ENCODE measurements around the gene PHKA1. TPM values are rescaled to one million over a fixed set of nuclear protein-coding genes. Genes with fewer than 3 reads are reported as not detected.

Gene PHKA1
- total and polyA plus RNA-seq, 3 experiments from 2014 or later, result 4.6 to 5.0 TPM; not detected in 1

DNA sequence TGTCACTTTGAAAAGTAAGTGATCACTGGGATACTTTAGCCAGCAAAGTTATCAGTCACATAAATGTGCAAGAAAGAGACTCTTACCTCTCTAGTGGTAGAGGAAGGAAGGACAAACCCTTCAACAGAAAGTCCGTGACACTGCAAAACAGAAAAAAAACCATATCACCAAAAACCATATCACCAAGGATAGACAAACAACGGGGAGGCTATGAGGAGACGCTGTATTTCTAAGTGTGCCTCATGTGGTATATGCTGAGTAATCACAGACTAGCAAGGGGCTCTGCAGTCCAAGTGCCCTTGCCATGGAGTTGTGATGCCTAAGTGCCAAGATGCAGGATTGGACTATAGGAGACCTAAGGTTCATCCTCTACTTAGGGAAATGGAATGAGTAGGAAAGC, 129.9 kb downstream of the PHKA1 start:
- no peaks in the 10 kb centered on the region for H3K4me1 Mint-ChIP-seq
- no peak overlapping the region for H3K4me3 Mint-ChIP-seq
- Histone ChIP-seq H3K4me3 (ENCODE audit: low read length) (no peak overlapping the region), H3K27me3 (ENCODE audit: insufficient read depth, low read length, poor library complexity, severe bottlenecking) (no peaks in the 10 kb centered on the region), H3K27ac (ENCODE audit: low read depth, low read length) (no peak overlapping the region), H3K9me3 (ENCODE audit: low read length) (no peaks in the 10 kb centered on the region), H3K4me1 (ENCODE audit: insufficient read depth, low read length) (no peaks in the 10 kb centered on the region), H3K36me3 (ENCODE audit: insufficient read depth, low read length) (no peaks in the 10 kb centered on the region)
- peaks cover 0 to 8% of the 10 kb centered on the region in 2 donors for H3K27me3 Mint-ChIP-seq
- POLR2A ChIA-PET, result no interaction called here
- CTCF ChIA-PET, result no interaction called here
- no peaks in the 10 kb centered on the region for H3K9me3 Mint-ChIP-seq
- H3K27ac Mint-ChIP-seq, result no peak overlapping the region
- no peaks in the 10 kb centered on the region for H3K36me3 Mint-ChIP-seq
- no peak for DNase-seq

GRCh38 chrX:72576141-72576894, 137.8 kb downstream of the PHKA1 start:
- CTCF ChIA-PET, result no interaction called here
- Histone ChIP-seq H3K9me3 (ENCODE audit: low read length) (no peaks in the 10 kb centered on the region), H3K27me3 (ENCODE audit: insufficient read depth, low read length, poor library complexity, severe bottlenecking) (no peaks in the 10 kb centered on the region), H3K27ac (ENCODE audit: low read depth, low read length) (no peak overlapping the region), H3K4me3 (ENCODE audit: low read length) (no peak overlapping the region), H3K4me1 (ENCODE audit: insufficient read depth, low read length) (no peaks in the 10 kb centered on the region), H3K36me3 (ENCODE audit: insufficient read depth, low read length) (no peaks in the 10 kb centered on the region)
- H3K27me3 Mint-ChIP-seq, result peaks cover 0 to 17% of the 10 kb centered on the region in 2 donors
- DNase-seq, result no peak
- no peak overlapping the region for H3K27ac Mint-ChIP-seq
- POLR2A ChIA-PET, result no interaction called here
- H3K4me1 Mint-ChIP-seq, result peaks cover 6 to 10% (median 7%) of the 10 kb centered on the region in 3 donors
- no peak overlapping the region for H3K4me3 Mint-ChIP-seq
- peaks cover 0 to 5% (median 0%) of the 10 kb centered on the region in 3 donors for H3K36me3 Mint-ChIP-seq
- no peaks in the 10 kb centered on the region for H3K9me3 Mint-ChIP-seq

GRCh38 chrX:72573158-72573511, 141.0 kb downstream of the PHKA1 start:
- Histone ChIP-seq H3K4me1 (ENCODE audit: insufficient read depth, low read length) (no peaks in the 10 kb centered on the region), H3K9me3 (ENCODE audit: low read length) (no peaks in the 10 kb centered on the region), H3K27ac (ENCODE audit: low read depth, low read length) (no peak overlapping the region), H3K36me3 (ENCODE audit: insufficient read depth, low read length) (no peaks in the 10 kb centered on the region), H3K4me3 (ENCODE audit: low read length) (peak overlapping the region; percentile 96), H3K27me3 (ENCODE audit: insufficient read depth, low read length, poor library complexity, severe bottlenecking) (no peaks in the 10 kb centered on the region)
- Mint-ChIP-seq H3K36me3 (peaks cover 0 to 23% (median 2%) of the 10 kb centered on the region in 3 donors), H3K4me3 (peak overlapping the region; percentile 88 to 99 (median 93)), H3K4me1 (peaks cover 8 to 16% (median 9%) of the 10 kb centered on the region in 3 donors), H3K27me3 (peaks cover 0 to 20% of the 10 kb centered on the region in 2 donors), H3K27ac (peak overlapping the region in 7 of 8 donors; percentile 4 to 95 (median 84)), H3K9me3 (peaks cover 0 to 2% (median 0%) of the 10 kb centered on the region in 5 donors)
- ChIA-PET POLR2A (interaction anchor here (0.7 to 1.2 kb wide), 2 partner anchors 296 to 1444 kb away, joined by 9 to 10 read pairs; partner anchors contain the start of gene RPS4X), CTCF (interaction anchor here (0.7 kb wide), 1 partner anchor 1560 kb away, joined by 4 read pairs; no protein-coding TSS in a partner anchor)
- no peak for DNase-seq

GRCh38 chrX:72572248-72573157, 141.6 kb downstream of the PHKA1 start, which contains the start of gene HDAC8:
Gene HDAC8 (minus strand): TSS chrX:72572843. CDS start chrX:72572761, 82 bp downstream.
- H3K36me3 ChIP-seq (ENCODE audit: insufficient read depth, low read length), result peaks cover 5% of the 10 kb centered on the region
- no peaks in the 10 kb centered on the region for H3K27me3 ChIP-seq (ENCODE audit: insufficient read depth, low read length, poor library complexity, severe bottlenecking)
- H3K27ac Mint-ChIP-seq, result peak within 1 kb of the TSS; percentile 4 to 95 (median 87)
- H3K36me3 Mint-ChIP-seq, result peaks cover 0 to 29% (median 2%) of the 10 kb centered on the region in 3 donors
- H3K9me3 Mint-ChIP-seq, result peaks cover 0 to 2% (median 0%) of the 10 kb centered on the region in 5 donors
- no peaks in the 10 kb centered on the region for H3K4me1 ChIP-seq (ENCODE audit: insufficient read depth, low read length)
- CTCF ChIA-PET, result interaction anchor here (0.8 kb wide), 1 partner anchor 295 kb away, joined by 3 read pairs; the partner anchor contains the start of gene RPS4X
- H3K27ac ChIP-seq (ENCODE audit: low read depth, low read length), result peak within 1 kb of the TSS; percentile 60
- peak in 4 of 5 donors; percentile 3 to 54 (median 35) for DNase-seq
- POLR2A ChIA-PET, result no interaction called here
- peak within 1 kb of the TSS; percentile 96 for H3K4me3 ChIP-seq (ENCODE audit: low read length)
- peaks cover 8 to 16% (median 9%) of the 10 kb centered on the region in 3 donors for H3K4me1 Mint-ChIP-seq
- no peaks in the 10 kb centered on the region for H3K9me3 ChIP-seq (ENCODE audit: low read length)
- peaks cover 0 to 24% of the 10 kb centered on the region in 2 donors for H3K27me3 Mint-ChIP-seq
- peak within 1 kb of the TSS; percentile 88 to 99 (median 93) for H3K4me3 Mint-ChIP-seq

- Mint-ChIP-seq H3K9me3 (peaks cover 0 to 2% (median 0%) of the 10 kb centered on the region in 5 donors), H3K4me1 (peaks cover 8 to 16% (median 9%) of the 10 kb centered on the region in 3 donors), H3K27me3 (peaks cover 0 to 18% of the 10 kb centered on the region in 2 donors), H3K36me3 (peaks cover 0 to 52% (median 7%) of the 10 kb centered on the region in 3 donors), H3K27ac (peak overlapping the region in 2 of 8 donors; percentile 10 to 23), H3K4me3 (peak overlapping the region in 2 of 7 donors; percentile 24 to 79)
- H3K9me3 ChIP-seq (ENCODE audit: low read length), result no peaks in the 10 kb centered on the region
- ChIA-PET POLR2A (no interaction called here), CTCF (no interaction called here)
- no peak for DNase-seq
- H3K36me3 ChIP-seq (ENCODE audit: insufficient read depth, low read length), result peaks cover 13% of the 10 kb centered on the region
- H3K4me3 ChIP-seq (ENCODE audit: low read length), result no peak overlapping the region
- H3K27me3 ChIP-seq (ENCODE audit: insufficient read depth, low read length, poor library complexity, severe bottlenecking), result no peaks in the 10 kb centered on the region
- no peak overlapping the region for H3K27ac ChIP-seq (ENCODE audit: low read depth, low read length)
- no peaks in the 10 kb centered on the region for H3K4me1 ChIP-seq (ENCODE audit: insufficient read depth, low read length)
Measured at GRCh38 chrX:72569786-72570185, 144.3 kb downstream of the PHKA1 start.

DNA sequence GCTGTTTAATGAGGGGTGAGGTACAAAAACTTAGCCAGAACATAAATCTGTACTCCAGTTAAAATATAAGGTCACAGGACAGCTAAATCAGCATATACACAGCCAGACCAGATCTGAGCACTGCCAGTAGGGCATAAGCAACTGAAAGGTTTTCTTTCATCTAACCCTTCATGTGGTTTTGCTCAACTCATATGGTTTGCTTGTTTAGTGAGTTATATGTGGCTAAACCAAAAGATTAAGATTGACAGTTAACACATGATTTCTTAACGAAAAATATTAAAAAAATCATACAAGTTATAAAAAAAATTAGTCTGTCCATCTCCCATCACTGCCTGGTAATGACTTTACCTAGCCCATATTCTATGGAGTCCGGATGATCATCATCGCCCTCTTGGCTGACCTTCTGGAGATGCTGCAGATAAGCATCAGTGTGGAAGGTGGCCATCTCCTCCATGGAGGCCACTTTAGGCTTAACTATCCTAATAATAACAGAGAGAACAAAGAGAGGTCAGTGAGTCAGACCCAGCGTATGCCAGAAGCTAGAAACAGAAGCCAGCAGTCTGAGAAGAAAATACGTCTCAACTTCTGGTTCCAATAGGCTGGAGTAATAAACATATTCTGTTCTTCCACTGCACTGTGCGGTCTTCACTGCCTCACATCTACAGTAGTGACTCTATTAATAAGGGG, 145.6 kb downstream of the PHKA1 start:
- Mint-ChIP-seq H3K4me1 (peaks cover 8 to 16% (median 9%) of the 10 kb centered on the region in 3 donors), H3K36me3 (peaks cover 0 to 59% (median 7%) of the 10 kb centered on the region in 3 donors), H3K27ac (no peak overlapping the region), H3K4me3 (peak overlapping the region in 1 of 7 donors; percentile 50), H3K9me3 (peaks cover 0 to 2% (median 0%) of the 10 kb centered on the region in 5 donors), H3K27me3 (peaks cover 0 to 16% of the 10 kb centered on the region in 2 donors)
- no peaks in the 10 kb centered on the region for H3K4me1 ChIP-seq (ENCODE audit: insufficient read depth, low read length)
- H3K9me3 ChIP-seq (ENCODE audit: low read length), result no peaks in the 10 kb centered on the region
- no peak overlapping the region for H3K4me3 ChIP-seq (ENCODE audit: low read length)
- ChIA-PET POLR2A (no interaction called here), CTCF (no interaction called here)
- no peak for DNase-seq
- H3K36me3 ChIP-seq (ENCODE audit: insufficient read depth, low read length), result peaks cover 13% of the 10 kb centered on the region
- H3K27me3 ChIP-seq (ENCODE audit: insufficient read depth, low read length, poor library complexity, severe bottlenecking), result no peaks in the 10 kb centered on the region
- H3K27ac ChIP-seq (ENCODE audit: low read depth, low read length), result no peak overlapping the region

DNA sequence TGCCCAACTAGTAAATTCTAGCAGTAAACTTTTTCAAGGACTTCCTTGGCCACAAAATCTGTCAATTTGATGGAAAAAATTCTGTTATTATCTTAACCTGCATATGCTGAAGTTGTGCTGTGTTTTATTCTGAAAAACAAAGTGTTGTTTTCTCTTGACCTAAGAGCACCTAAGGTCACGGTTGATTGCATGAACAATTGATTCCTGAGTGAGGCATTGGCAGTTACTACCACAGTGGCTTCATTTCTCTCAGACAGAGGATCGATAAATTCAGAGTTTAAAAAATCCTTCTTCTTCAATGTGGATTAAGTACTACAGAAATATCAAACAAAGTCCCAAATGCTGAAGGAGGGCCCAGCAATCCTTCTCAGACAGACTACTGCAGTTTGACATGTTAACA, 147.7 kb downstream of the PHKA1 start:
- DNase-seq, result no peak
- Mint-ChIP-seq H3K36me3 (peaks cover 0 to 63% (median 8%) of the 10 kb centered on the region in 3 donors), H3K27me3 (peaks cover 0 to 10% of the 10 kb centered on the region in 2 donors), H3K4me1 (peaks cover 4 to 11% (median 4%) of the 10 kb centered on the region in 3 donors), H3K27ac (no peak overlapping the region), H3K4me3 (no peak overlapping the region), H3K9me3 (peaks cover 0 to 2% (median 0%) of the 10 kb centered on the region in 5 donors)
- ChIA-PET CTCF (no interaction called here), POLR2A (no interaction called here)
- Histone ChIP-seq H3K36me3 (ENCODE audit: insufficient read depth, low read length) (peaks cover 13% of the 10 kb centered on the region), H3K27me3 (ENCODE audit: insufficient read depth, low read length, poor library complexity, severe bottlenecking) (no peaks in the 10 kb centered on the region), H3K9me3 (ENCODE audit: low read length) (no peaks in the 10 kb centered on the region), H3K4me3 (ENCODE audit: low read length) (no peak overlapping the region), H3K4me1 (ENCODE audit: insufficient read depth, low read length) (no peaks in the 10 kb centered on the region), H3K27ac (ENCODE audit: low read depth, low read length) (no peak overlapping the region)
